SK-N-SH (cell line): ENCODE results near the gene ATP8A2. TPM values are rescaled to one million over a fixed set of nuclear protein-coding genes. Genes with fewer than 3 reads are reported as not detected.

ENCODE experiments used
- CTCF ChIA-PET: fragments of 300-600, 350-600 bp; formaldehyde crosslinking; extraction: SDS; loops from one replicate; lab custom pipeline; 2021; lab: Yijun Ruan, JAX
- POLR2A ChIA-PET: fragments of 350-600 bp; sonication (Branson Sonifier 250); formaldehyde crosslinking; extraction: SDS; loops from one replicate; lab custom pipeline; 2020; ENCODE audit warnings: antibody characterized with exemption, inconsistent platforms; lab: Yijun Ruan, JAX
- DNase-seq: peaks from one replicate; pipeline ENCODE4 v3.0.0; 2012
- H2AFZ ChIP-seq: fragments of 200-600 bp; sonication (generic); 2 replicates; pipeline ENCODE4 v1.8.1; 2016; ENCODE audit warnings: antibody characterized with exemption, mild to moderate bottlenecking, low read depth
- H3F3A ChIP-seq: fragments of 200-600 bp; sonication (generic); replicated peaks from 2 replicates; pipeline ENCODE3; 2016; ENCODE audit warnings: antibody characterized with exemption, mild to moderate bottlenecking; ENCODE audit not compliant: insufficient read depth
- H3K27ac ChIP-seq, 2 experiments: fragments of 200-500 bp in 1 of 2; fragments of 200-600 bp in 1 of 2; sonication (Bioruptor generic) in 1 of 2; sonication (generic), shearing (Covaris generic) in 1 of 2; 2 replicates each; pipeline versions ENCODE4 v1.5.1 to v1.6.1; 2014 to 2016; ENCODE audit warnings: low read depth in 2 of 2, inconsistent platforms in 1 of 2, low read length in 1 of 2, mild to moderate bottlenecking in 1 of 2, mixed read lengths in 1 of 2
- H3K27me3 ChIP-seq: fragments of 200-600 bp; sonication (generic), shearing (Covaris generic); 2 replicates; pipeline ENCODE4 v1.6.1; 2016; ENCODE audit warnings: mixed run types; ENCODE audit not compliant: insufficient read depth
- H3K36me3 ChIP-seq, 2 experiments: fragments of 200-500 bp in 1 of 2; fragments of 200-600 bp in 1 of 2; sonication (Bioruptor generic) in 1 of 2; sonication (generic) in 1 of 2; replicated peaks in 1 of 2; 2 replicates each; pipeline versions ENCODE3 to v1.5.1; 2014 to 2016; ENCODE audit warnings: low read length in 1 of 2, mild to moderate bottlenecking in 1 of 2; ENCODE audit not compliant: insufficient read depth in 2 of 2, control insufficient read depth in 1 of 2
- H3K4me1 ChIP-seq, 2 experiments: fragments of 200-500 bp in 1 of 2; fragments of 200-600 bp in 1 of 2; sonication (Bioruptor generic) in 1 of 2; sonication (generic), shearing (Covaris generic) in 1 of 2; 2 replicates each; pipeline versions ENCODE4 v1.5.1 to v1.6.1; 2014 to 2016; ENCODE audit warnings: low read depth in 1 of 2, low read length in 1 of 2, mixed run types in 1 of 2; ENCODE audit not compliant: insufficient read depth in 2 of 2, control insufficient read depth in 1 of 2
- H3K4me2 ChIP-seq: fragments of 200-600 bp; sonication (generic), shearing (Covaris generic); 2 replicates; pipeline ENCODE4 v1.6.1; 2017; ENCODE audit warnings: mixed run types
- H3K4me3 ChIP-seq, 2 experiments: fragments of 200-500 bp in 1 of 2; fragments of 200-600 bp in 1 of 2; sonication (Bioruptor generic) in 1 of 2; sonication (generic), shearing (Covaris generic) in 1 of 2; 2 replicates each; pipeline versions ENCODE4 v1.5.1 to v1.8.1; 2014 to 2016; ENCODE audit warnings: low read depth in 2 of 2, inconsistent platforms in 1 of 2, low read length in 1 of 2, mild to moderate bottlenecking in 1 of 2, mixed read lengths in 1 of 2, moderate library complexity in 1 of 2
- H3K79me2 ChIP-seq: fragments of 200-600 bp; sonication (generic); 2 replicates; pipeline ENCODE4 v1.8.1; 2017; ENCODE audit warnings: mild to moderate bottlenecking; ENCODE audit not compliant: insufficient read depth
- H3K9ac ChIP-seq: fragments of 200-600 bp; sonication (generic); 2 replicates; pipeline ENCODE4 v1.6.1; 2017; ENCODE audit warnings: mixed run types
- H3K9me2 ChIP-seq: fragments of 200-600 bp; sonication (generic); 2 replicates; pipeline ENCODE4 v1.6.1; 2017; ENCODE audit warnings: mixed run types
- H3K9me3 ChIP-seq: fragments of 200-600 bp; sonication (generic); 2 replicates; pipeline ENCODE4 v1.6.1; 2017; ENCODE audit warnings: mixed run types, mild to moderate bottlenecking, moderate library complexity
- H4K20me1 ChIP-seq: fragments of 200-600 bp; sonication (generic); 2 replicates; pipeline ENCODE4 v1.6.1; 2017; ENCODE audit warnings: mild to moderate bottlenecking, mixed run types; ENCODE audit not compliant: insufficient read depth
- EP300 ChIP-seq, 2 experiments: IDR thresholded peaks; 2 replicates each; pipeline versions ENCODE4 v1.4.0 to v1.6.1; 2012; ENCODE audit warnings: borderline replicate concordance in 1 of 2, low read depth in 1 of 2, low read length in 1 of 2
- EZH2phosphoT487 ChIP-seq: fragments of 200-600 bp; sonication (generic); IDR thresholded peaks from 2 replicates; pipeline ENCODE4 v1.6.1; 2017; ENCODE audit warnings: low read depth, mixed run types, mild to moderate bottlenecking, antibody characterized with exemption, moderate library complexity, borderline replicate concordance
- FOSL2 ChIP-seq: IDR thresholded peaks from 2 replicates; pipeline ENCODE4 v1.4.0; 2012; ENCODE audit warnings: low read depth, mild to moderate bottlenecking, moderate library complexity, borderline replicate concordance
- FOXM1 ChIP-seq: IDR thresholded peaks from 2 replicates; pipeline ENCODE4 v1.4.0; 2012; ENCODE audit warnings: low read depth, mild to moderate bottlenecking
- GATA2 ChIP-seq: sonication (generic); formaldehyde crosslinking; IDR thresholded peaks from 2 replicates; pipeline ENCODE4 v1.5.0; 2020; ENCODE audit warnings: mild to moderate bottlenecking, missing genetic modification reagents
- MEF2A ChIP-seq: IDR thresholded peaks from 2 replicates; pipeline ENCODE4 v1.4.0; 2012; ENCODE audit warnings: low read depth, borderline replicate concordance
- MXI1 ChIP-seq: IDR thresholded peaks from 2 replicates; pipeline ENCODE4 v1.6.1; 2012; ENCODE audit warnings: mild to moderate bottlenecking, low read depth, low read length, improper control_type of control experiment
- NFIC ChIP-seq: IDR thresholded peaks from 2 replicates; pipeline ENCODE4 v1.4.0; 2012; ENCODE audit warnings: borderline replicate concordance
- NRF1 ChIP-seq: IDR thresholded peaks from 2 replicates; pipeline ENCODE4 v1.6.1; 2012; ENCODE audit warnings: low read depth, mild to moderate bottlenecking, low read length
- POLR2AphosphoS5 ChIP-seq: IDR thresholded peaks from 2 replicates; pipeline ENCODE4 v1.6.1; 2012; ENCODE audit warnings: low read depth, low read length
- RCOR1 ChIP-seq: fragments of 150-350 bp; IDR thresholded peaks from 2 replicates; pipeline ENCODE4 v1.6.1; 2017; ENCODE audit warnings: antibody characterized with exemption, low read length
- RFX5 ChIP-seq: IDR thresholded peaks from 2 replicates; pipeline ENCODE4 v1.6.1; 2012; ENCODE audit warnings: mild to moderate bottlenecking, improper control_type of control experiment, low read length
- RXRA ChIP-seq: IDR thresholded peaks from 2 replicates; pipeline ENCODE4 v1.4.0; 2012; ENCODE audit warnings: low read depth, mild to moderate bottlenecking, borderline replicate concordance
- SIN3A ChIP-seq: IDR thresholded peaks from 2 replicates; pipeline ENCODE4 v1.6.1; 2012; ENCODE audit warnings: low read depth, mild to moderate bottlenecking, low read length, moderate library complexity, borderline replicate concordance
- TAF1 ChIP-seq: IDR thresholded peaks from 2 replicates; pipeline ENCODE4 v1.6.1; 2012; ENCODE audit warnings: low read depth, mild to moderate bottlenecking, low read length, moderate library complexity, borderline replicate concordance
- TCF12 ChIP-seq: IDR thresholded peaks from 2 replicates; pipeline ENCODE4 v1.4.0; 2012
- TEAD4 ChIP-seq: IDR thresholded peaks from 2 replicates; pipeline ENCODE4 v1.4.0; 2012; ENCODE audit warnings: mild to moderate bottlenecking, borderline replicate concordance; ENCODE audit not compliant: insufficient read depth
- WGBS: methylation state at CpG from one replicate; pipeline ENCODE4 v1.1.6; 2017; ENCODE audit warnings: low lambda C conversion rate; 5-methylcytosine and 5-hydroxymethylcytosine counted together
- polyA plus RNA-seq, 3 experiments: library from polyadenylated mRNA; depleted of rRNA; stranded (reverse); fragments of >200 nt; gene quantifications; 2 replicates each; pipeline ENCODE4 v1.2.3, GENCODE V29; 2012
- TF ChIP-seq, protein P1 (sequence below): IDR thresholded peaks from 2 replicates; pipeline ENCODE4 v1.4.0; 2012; ENCODE audit warnings: low read depth, borderline replicate concordance
- TF ChIP-seq, protein P2 (sequence below): IDR thresholded peaks from 2 replicates; pipeline ENCODE4; 2012
- TF ChIP-seq, protein P3 (sequence below): fragments of 150-350 bp; IDR thresholded peaks from 2 replicates; pipeline ENCODE4 v1.6.1; 2016; ENCODE audit warnings: mild to moderate bottlenecking, low read depth, low read length
- TF ChIP-seq, protein P4 (sequence below): fragments of 200-600 bp; sonication (generic); IDR thresholded peaks from 2 replicates; pipeline ENCODE4 v1.6.1; 2017; ENCODE audit warnings: antibody characterized with exemption, mild to moderate bottlenecking, moderate library complexity

Gene ATP8A2
- polyA plus RNA-seq, 1 of the 3 experiments (the other 2 are of a cell fraction), result 0.02 TPM

DNA sequence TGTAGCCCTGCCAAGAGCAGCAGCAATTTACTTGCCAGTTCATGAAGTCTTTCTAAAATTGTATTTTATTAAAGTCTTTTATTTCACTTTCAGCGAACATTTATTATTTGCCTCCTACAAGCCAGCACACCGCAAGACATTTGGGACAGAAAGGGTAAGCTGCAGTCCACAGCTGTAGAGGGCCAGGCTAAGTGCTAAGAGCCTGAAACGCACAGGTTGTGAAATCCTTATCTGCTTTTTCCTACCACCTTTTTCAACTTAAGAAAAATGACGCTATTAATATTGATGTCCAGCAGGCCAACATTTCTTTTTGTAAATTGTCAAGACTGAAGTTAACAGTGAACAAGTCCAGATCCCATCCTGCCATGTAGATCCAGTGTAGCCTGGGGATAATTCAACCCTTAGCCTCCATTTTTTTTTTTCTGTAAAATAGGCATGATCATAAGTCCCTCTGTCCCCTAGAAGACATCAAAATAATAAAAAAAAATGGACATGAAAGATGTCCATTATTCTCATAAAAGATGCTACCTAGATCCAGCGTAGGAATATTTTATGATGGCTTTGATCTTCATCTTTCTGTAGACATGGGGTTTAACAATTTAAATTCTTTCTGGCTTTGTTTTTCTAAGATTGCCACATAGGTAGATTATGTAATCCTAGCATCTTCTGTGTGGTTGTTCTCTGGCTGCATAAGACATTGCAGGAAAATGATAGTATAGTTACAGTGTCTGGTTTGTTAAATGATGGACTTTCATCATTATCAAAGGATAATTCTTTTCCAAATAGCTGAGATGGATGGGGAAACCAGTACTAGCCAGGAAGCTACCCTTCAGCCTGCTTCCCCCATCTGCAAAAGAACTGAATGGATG lies 551.7 kb downstream of the ATP8A2 start:
- Histone ChIP-seq H3K79me2 (no peaks in the 10 kb centered on the region), H3K4me2 (no peak overlapping the region), H2AFZ (no peak overlapping the region), H3F3A (no peaks in the 10 kb centered on the region), H3K36me3 (no peaks in the 10 kb centered on the region), H3K9me2 (no peaks in the 10 kb centered on the region), H3K9me3 (no peaks in the 10 kb centered on the region; the same call in 1 of the 2 replicates), H4K20me1 (no peaks in the 10 kb centered on the region), H3K9ac (no peak overlapping the region), H3K4me1 (no peaks in the 10 kb centered on the region; a peak in 1 of 4 replicates), H3K27me3 (no peaks in the 10 kb centered on the region)
- CTCF ChIA-PET, result no interaction called here
- 43% methylated on average over 5 of the region's 5 CpGs for WGBS
- no peak for DNase-seq
- POLR2A ChIA-PET, result no interaction called here
- TF ChIP-seq TEAD4 (no peak), RXRA (no peak), FOSL2 (no peak), POLR2AphosphoS5 (no peak), MEF2A (no peak), NRF1 (no peak), TCF12 (no peak)
- TF ChIP-seq, protein P1, sequence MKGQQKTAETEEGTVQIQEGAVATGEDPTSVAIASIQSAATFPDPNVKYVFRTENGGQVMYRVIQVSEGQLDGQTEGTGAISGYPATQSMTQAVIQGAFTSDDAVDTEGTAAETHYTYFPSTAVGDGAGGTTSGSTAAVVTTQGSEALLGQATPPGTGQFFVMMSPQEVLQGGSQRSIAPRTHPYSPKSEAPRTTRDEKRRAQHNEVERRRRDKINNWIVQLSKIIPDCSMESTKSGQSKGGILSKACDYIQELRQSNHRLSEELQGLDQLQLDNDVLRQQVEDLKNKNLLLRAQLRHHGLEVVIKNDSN, result no peak
- TF ChIP-seq, protein P2, sequence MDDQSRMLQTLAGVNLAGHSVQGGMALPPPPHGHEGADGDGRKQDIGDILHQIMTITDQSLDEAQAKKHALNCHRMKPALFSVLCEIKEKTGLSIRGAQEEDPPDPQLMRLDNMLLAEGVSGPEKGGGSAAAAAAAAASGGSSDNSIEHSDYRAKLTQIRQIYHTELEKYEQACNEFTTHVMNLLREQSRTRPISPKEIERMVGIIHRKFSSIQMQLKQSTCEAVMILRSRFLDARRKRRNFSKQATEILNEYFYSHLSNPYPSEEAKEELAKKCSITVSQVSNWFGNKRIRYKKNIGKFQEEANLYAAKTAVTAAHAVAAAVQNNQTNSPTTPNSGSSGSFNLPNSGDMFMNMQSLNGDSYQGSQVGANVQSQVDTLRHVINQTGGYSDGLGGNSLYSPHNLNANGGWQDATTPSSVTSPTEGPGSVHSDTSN, result no peak
- TF ChIP-seq, all 33 proteins: peak for 0
- Histone ChIP-seq H3K4me3 (no peak overlapping the region), H3K27ac (no peak overlapping the region)

DNA sequence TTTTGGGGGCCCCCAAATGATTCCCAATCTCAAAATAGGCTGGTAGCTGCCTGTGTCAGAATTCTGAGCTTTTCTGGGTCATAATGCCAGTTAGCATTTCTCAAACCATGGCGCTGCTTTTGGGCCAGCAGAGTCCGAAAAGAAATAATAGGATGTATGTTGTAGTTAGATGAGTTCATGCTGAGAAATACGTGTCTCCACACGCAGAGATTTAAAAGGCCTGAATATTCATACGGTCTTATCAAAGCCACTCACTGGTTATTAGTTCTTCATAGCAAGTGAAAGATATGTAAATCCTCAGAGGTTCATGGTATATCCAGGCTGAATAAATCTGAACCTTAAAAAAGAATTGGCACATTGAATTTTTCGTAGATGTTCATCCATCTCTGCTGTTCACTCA lies 555.6 kb downstream of the ATP8A2 start:
- Histone ChIP-seq H4K20me1 (no peaks in the 10 kb centered on the region), H3K27ac (no peak overlapping the region), H3K9ac (no peak overlapping the region), H3K79me2 (no peaks in the 10 kb centered on the region), H3K9me2 (no peaks in the 10 kb centered on the region), H3K36me3 (no peaks in the 10 kb centered on the region), H3K27me3 (no peaks in the 10 kb centered on the region), H3K9me3 (no peaks in the 10 kb centered on the region), H3K4me3 (no peak overlapping the region), H3K4me2 (no peak overlapping the region), H3F3A (no peaks in the 10 kb centered on the region), H3K4me1 (peaks cover 0 to 5% of the 10 kb centered on the region in 2 experiments; a peak in 2 of 4 replicates), H2AFZ (no peak overlapping the region)
- WGBS, result 38% methylated on average over 6 of the region's 6 CpGs
- POLR2A ChIA-PET, result interaction anchor here (0.7 kb wide), 1 partner anchor 76 kb away, joined by 3 read pairs; no protein-coding TSS in a partner anchor
- CTCF ChIA-PET, result no interaction called here
- DNase-seq, result no peak
- TF ChIP-seq POLR2AphosphoS5 (no peak), TAF1 (no peak), RFX5 (no peak), SIN3A (no peak), RCOR1 (no peak), TCF12 (no peak), GATA2 (CRISPR knock-in tag) (no peak), MXI1 (no peak), NFIC (no peak), TEAD4 (no peak), EZH2phosphoT487 (no peak), MEF2A (no peak), EP300 (IDR thresholded peaks at IDR 0.05; ENCODE audit: borderline replicate concordance in 1 of 2, low read depth in 1 of 2, low read length in 1 of 2) (no peak), FOXM1 (no peak)
- TF ChIP-seq, protein P3, sequence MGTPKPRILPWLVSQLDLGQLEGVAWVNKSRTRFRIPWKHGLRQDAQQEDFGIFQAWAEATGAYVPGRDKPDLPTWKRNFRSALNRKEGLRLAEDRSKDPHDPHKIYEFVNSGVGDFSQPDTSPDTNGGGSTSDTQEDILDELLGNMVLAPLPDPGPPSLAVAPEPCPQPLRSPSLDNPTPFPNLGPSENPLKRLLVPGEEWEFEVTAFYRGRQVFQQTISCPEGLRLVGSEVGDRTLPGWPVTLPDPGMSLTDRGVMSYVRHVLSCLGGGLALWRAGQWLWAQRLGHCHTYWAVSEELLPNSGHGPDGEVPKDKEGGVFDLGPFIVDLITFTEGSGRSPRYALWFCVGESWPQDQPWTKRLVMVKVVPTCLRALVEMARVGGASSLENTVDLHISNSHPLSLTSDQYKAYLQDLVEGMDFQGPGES, result no peak
- TF ChIP-seq, protein P4, sequence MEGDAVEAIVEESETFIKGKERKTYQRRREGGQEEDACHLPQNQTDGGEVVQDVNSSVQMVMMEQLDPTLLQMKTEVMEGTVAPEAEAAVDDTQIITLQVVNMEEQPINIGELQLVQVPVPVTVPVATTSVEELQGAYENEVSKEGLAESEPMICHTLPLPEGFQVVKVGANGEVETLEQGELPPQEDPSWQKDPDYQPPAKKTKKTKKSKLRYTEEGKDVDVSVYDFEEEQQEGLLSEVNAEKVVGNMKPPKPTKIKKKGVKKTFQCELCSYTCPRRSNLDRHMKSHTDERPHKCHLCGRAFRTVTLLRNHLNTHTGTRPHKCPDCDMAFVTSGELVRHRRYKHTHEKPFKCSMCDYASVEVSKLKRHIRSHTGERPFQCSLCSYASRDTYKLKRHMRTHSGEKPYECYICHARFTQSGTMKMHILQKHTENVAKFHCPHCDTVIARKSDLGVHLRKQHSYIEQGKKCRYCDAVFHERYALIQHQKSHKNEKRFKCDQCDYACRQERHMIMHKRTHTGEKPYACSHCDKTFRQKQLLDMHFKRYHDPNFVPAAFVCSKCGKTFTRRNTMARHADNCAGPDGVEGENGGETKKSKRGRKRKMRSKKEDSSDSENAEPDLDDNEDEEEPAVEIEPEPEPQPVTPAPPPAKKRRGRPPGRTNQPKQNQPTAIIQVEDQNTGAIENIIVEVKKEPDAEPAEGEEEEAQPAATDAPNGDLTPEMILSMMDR, result no peak
